BLaER1 (cell line): Measurements from ENCODE around the gene COL1A2.
A peak's percentile ranks its signal among the peaks of the same experiment; 100 is the strongest.

Source experiments
- H3K27ac ChIP-seq: shearing (Covaris generic); formaldehyde crosslinking; 2 replicates; pipeline ENCODE4 v1.8.1; 2022
- H3K27me3 ChIP-seq: shearing (Covaris generic); formaldehyde crosslinking; 2 replicates; pipeline ENCODE4 v1.8.1; 2022
- H3K36me3 ChIP-seq: shearing (Covaris generic); formaldehyde crosslinking; 2 replicates; pipeline ENCODE4 v1.8.1; 2022
- H3K4me1 ChIP-seq: shearing (Covaris generic); formaldehyde crosslinking; 2 replicates; pipeline ENCODE4 v1.8.1; 2022
- H3K4me2 ChIP-seq: shearing (Covaris generic); formaldehyde crosslinking; 2 replicates; pipeline ENCODE4 v1.8.1; 2022
- H3K4me3 ChIP-seq: shearing (Covaris generic); formaldehyde crosslinking; 2 replicates; pipeline ENCODE4 v1.8.1; 2022
- H3K9ac ChIP-seq: shearing (Covaris generic); formaldehyde crosslinking; 2 replicates; pipeline ENCODE4 v1.8.1; 2022
- H3K9me3 ChIP-seq: shearing (Covaris generic); formaldehyde crosslinking; 2 replicates; pipeline ENCODE4 v1.8.1; 2022
- H4K20me1 ChIP-seq: shearing (Covaris generic); formaldehyde crosslinking; 2 replicates; pipeline ENCODE4 v1.8.1; 2022
- Cebpa-rat ChIP-seq: shearing (Covaris generic); IDR thresholded peaks from 2 replicates; pipeline ENCODE4 v1.8.1; 2022

The COL1A2 gene

DNA sequence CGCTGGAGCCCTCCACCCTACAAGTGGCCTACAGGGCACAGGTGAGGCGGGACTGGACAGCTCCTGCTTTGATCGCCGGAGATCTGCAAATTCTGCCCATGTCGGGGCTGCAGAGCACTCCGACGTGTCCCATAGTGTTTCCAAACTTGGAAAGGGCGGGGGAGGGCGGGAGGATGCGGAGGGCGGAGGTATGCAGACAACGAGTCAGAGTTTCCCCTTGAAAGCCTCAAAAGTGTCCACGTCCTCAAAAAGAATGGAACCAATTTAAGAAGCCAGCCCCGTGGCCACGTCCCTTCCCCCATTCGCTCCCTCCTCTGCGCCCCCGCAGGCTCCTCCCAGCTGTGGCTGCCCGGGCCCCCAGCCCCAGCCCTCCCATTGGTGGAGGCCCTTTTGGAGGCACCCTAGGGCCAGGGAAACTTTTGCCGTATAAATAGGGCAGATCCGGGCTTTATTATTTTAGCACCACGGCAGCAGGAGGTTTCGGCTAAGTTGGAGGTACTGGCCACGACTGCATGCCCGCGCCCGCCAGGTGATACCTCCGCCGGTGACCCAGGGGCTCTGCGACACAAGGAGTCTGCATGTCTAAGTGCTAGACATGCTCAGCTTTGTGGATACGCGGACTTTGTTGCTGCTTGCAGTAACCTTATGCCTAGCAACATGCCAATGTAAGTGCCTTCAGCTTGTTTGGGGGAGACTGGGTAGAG lies at the start of gene COL1A2:
Gene COL1A2, plus strand, starts transcription at position 459 of the 704 bp plus-strand sequence. Its CDS starts 137 bp downstream, at position 596.
- Histone ChIP-seq H3K4me2 (0 out of 2 replicates have a peak within 1 kb of the TSS, but pooled peaks have one; percentile 32), H3K36me3 (no peaks in the 10 kb centered on the region), H3K27me3 (peaks cover 17% of the 10 kb centered on the region), H3K9ac (no peak within 1 kb of the TSS), H4K20me1 (no peaks in the 10 kb centered on the region), H3K4me3 (no peak within 1 kb of the TSS), H3K4me1 (no peaks in the 10 kb centered on the region), H3K27ac (no peak within 1 kb of the TSS), H3K9me3 (no peaks in the 10 kb centered on the region)
- no peak for TF ChIP-seq Cebpa-rat

DNA sequence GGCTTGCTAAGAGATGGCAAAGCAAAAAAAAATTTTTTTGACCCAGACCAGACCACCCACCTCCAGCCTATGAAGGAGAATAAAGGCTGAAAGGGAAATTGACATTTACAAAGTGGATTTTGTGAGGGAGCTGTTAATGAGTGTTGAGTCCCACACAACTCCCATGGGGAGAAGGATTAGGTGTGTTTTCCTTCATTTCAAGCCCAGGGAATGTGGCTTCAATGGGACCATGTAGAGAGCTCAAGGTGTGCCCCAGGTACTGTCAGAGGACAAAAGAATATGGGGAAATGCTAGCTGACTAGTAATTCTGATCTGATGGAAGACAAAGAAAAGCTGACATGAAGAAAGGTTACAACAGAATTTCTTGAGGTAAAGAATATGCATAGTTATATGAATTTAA lies 48.8 kb upstream of the COL1A2 start:
- Histone ChIP-seq H3K4me1 (no peaks in the 10 kb centered on the region), H3K4me3 (no peak overlapping the region), H4K20me1 (no peaks in the 10 kb centered on the region), H3K4me2 (no peak overlapping the region), H3K27ac (no peak overlapping the region), H3K9me3 (no peaks in the 10 kb centered on the region), H3K27me3 (no peaks in the 10 kb centered on the region), H3K9ac (no peak overlapping the region), H3K36me3 (no peaks in the 10 kb centered on the region)
- TF ChIP-seq Cebpa-rat, result no peak

DNA sequence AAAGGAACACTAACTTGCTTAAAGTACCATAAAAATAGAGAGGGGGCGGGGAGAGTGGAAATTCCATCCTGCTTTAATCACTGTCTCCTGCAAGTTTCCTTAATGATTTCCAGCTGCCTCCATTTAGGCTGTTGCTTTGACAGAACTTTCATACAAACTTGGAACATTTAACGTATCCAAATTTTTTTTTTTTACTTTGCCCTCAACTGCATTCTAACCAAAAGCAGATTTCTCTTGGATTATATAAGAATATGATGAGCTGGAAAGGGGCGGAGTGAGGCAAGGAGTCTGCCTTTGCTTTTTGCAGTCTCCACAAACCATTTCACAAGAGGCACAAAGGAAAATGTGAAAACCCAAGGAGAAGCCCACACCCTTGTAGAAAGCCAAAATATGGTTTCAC lies 46.6 kb upstream of the COL1A2 start:
- Histone ChIP-seq H4K20me1 (no peaks in the 10 kb centered on the region), H3K9me3 (no peaks in the 10 kb centered on the region), H3K4me2 (no peak overlapping the region), H3K4me1 (no peaks in the 10 kb centered on the region), H3K27ac (no peak overlapping the region), H3K4me3 (no peak overlapping the region), H3K36me3 (no peaks in the 10 kb centered on the region), H3K27me3 (no peaks in the 10 kb centered on the region), H3K9ac (no peak overlapping the region)
- TF ChIP-seq Cebpa-rat, result no peak

DNA sequence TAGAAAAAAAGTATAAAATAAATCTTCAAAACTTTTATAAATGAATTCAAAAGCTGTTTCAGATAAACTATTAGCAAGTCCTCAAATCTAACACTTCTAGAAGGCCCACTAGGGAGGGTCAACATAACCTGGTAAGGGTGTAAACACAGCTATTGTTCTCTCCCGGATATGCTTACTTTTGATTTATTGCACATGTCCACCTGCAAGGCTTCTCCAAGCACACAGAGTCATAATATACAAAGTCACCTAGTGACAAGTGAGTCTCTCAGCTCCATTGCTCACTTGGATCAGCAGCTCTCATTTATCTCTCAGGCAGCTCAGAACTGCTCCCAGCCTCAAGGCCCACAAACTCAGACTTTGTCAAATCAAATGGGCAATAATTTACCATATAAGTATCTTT lies 44.0 kb upstream of the COL1A2 start:
- H3K4me2 ChIP-seq, result no peak overlapping the region
- no peaks in the 10 kb centered on the region for H3K4me1 ChIP-seq
- H3K4me3 ChIP-seq, result no peak overlapping the region
- TF ChIP-seq Cebpa-rat, result no peak
- H3K36me3 ChIP-seq, result no peaks in the 10 kb centered on the region
- no peaks in the 10 kb centered on the region for H3K27me3 ChIP-seq
- H3K9ac ChIP-seq, result no peak overlapping the region
- no peaks in the 10 kb centered on the region for H3K9me3 ChIP-seq
- no peaks in the 10 kb centered on the region for H4K20me1 ChIP-seq
- H3K27ac ChIP-seq, result no peak overlapping the region

DNA sequence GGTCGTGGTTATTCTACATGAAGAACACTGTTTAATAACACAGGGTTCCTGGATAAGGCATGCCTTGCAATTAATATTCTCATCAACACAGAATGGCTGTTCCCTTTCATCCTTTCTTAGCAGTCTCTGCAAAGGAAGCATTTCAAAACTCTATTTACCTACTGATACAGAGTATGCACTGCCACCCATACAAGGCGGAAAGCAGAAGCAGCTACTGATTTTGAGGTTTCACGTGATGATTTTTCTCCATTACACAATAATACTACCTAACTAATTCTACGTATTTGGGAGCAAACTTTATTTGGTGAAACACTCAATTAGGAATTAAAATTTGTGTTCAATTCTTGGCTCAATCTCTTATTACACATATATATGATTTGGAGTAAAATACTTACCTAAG lies 43.0 kb upstream of the COL1A2 start:
- Histone ChIP-seq H3K9ac (no peak overlapping the region), H3K4me2 (no peak overlapping the region), H3K27ac (no peak overlapping the region)

DNA sequence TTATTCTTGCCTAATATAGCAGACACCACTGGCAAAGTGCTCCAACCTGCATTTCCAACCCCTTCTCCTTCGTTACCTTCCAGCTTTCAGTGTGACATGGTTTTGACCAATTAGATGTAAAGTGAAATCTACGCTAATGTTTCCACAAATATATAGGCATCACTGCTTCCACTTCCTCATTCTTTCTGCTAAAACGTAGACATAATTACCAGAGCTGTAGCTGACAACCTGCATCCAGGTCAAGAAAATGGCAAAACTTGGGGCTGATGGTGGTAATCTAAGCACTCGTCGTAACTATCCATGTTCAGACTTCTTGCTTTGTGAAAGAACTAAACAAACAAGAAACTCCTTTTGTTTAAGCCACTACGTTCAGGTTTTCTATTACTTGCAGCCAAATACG lies 41.8 kb upstream of the COL1A2 start:
- Histone ChIP-seq H3K4me2 (no peak overlapping the region), H3K9ac (no peak overlapping the region), H3K4me3 (no peak overlapping the region), H3K27ac (no peak overlapping the region), H3K27me3 (no peaks in the 10 kb centered on the region), H3K4me1 (no peaks in the 10 kb centered on the region), H4K20me1 (no peaks in the 10 kb centered on the region), H3K9me3 (no peaks in the 10 kb centered on the region), H3K36me3 (no peaks in the 10 kb centered on the region)
- TF ChIP-seq Cebpa-rat, result no peak

More for the DNA sequence above, 43.0 kb upstream of the COL1A2 start:
- no peak for TF ChIP-seq Cebpa-rat
- Histone ChIP-seq H3K4me3 (no peak overlapping the region), H4K20me1 (no peaks in the 10 kb centered on the region), H3K36me3 (no peaks in the 10 kb centered on the region), H3K4me1 (no peaks in the 10 kb centered on the region), H3K9me3 (no peaks in the 10 kb centered on the region), H3K27me3 (no peaks in the 10 kb centered on the region)

DNA sequence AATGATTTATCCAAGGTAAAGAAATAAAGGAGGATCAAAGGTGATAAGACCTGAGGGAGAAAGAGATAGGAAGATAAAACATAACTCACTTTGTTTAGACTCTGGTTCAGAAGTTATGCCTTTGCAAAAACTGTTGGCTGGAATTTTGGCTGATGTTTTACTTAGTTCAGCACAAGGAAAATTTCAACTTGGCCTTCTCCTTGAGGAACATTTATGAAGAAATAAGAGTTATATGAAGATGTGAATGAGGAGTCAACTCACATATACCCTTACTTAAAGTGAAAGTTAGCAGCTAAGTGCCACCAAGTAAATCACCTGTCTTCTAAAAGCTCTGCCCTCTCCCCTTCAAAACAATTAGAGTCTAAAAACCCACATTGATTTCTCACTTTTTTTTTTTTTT lies 39.7 kb upstream of the COL1A2 start:
- Histone ChIP-seq H3K27ac (no peak overlapping the region), H3K27me3 (no peaks in the 10 kb centered on the region), H3K4me2 (no peak overlapping the region), H4K20me1 (no peaks in the 10 kb centered on the region), H3K4me3 (no peak overlapping the region), H3K9ac (no peak overlapping the region), H3K9me3 (no peaks in the 10 kb centered on the region), H3K36me3 (no peaks in the 10 kb centered on the region), H3K4me1 (no peaks in the 10 kb centered on the region)
- no peak for TF ChIP-seq Cebpa-rat

DNA sequence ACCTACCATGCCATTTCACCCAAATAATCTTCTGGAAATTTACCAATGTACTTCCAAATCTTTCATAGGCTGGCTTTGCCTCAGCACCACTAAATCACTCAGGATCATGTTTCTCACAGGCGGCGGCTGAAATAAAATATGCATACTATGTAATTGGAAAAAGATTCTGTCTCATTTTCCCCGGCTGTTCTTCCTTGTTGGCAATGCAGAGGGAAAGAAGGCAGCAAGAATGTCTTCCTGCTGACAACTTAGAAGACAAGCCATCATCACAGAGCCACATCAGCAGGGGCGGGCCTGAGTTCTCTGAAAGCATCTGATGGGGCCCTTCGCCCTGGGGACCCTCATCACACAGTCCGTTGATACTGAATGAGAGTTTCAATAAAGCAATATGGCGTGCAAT lies 39.2 kb upstream of the COL1A2 start:
- no peaks in the 10 kb centered on the region for H3K9me3 ChIP-seq
- no peak overlapping the region for H3K4me3 ChIP-seq
- H4K20me1 ChIP-seq, result no peaks in the 10 kb centered on the region
- H3K27ac ChIP-seq, result no peak overlapping the region
- no peaks in the 10 kb centered on the region for H3K4me1 ChIP-seq
- H3K27me3 ChIP-seq, result no peaks in the 10 kb centered on the region
- TF ChIP-seq Cebpa-rat, result no peak
- H3K4me2 ChIP-seq, result no peak overlapping the region
- H3K9ac ChIP-seq, result no peak overlapping the region
- no peaks in the 10 kb centered on the region for H3K36me3 ChIP-seq

DNA sequence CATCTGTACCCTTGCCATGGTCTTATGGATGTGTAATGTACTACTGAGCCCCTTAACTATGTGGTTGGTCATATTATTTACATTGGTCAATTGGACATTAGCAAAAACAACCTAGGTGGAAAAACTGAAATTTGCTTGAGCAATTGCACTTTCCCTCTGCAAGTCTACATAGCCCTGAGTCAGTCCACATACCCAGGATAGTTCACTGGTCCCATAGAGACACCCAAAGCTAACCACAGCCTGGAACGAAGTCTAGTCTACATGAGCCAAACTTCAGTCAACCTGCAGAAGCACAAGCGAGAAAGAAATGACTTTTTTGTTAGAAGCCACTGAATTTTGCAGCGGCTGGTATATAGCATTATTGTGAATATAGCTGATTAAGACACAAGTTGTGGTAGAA lies 37.6 kb upstream of the COL1A2 start:
- Histone ChIP-seq H3K9ac (no peak overlapping the region), H3K27me3 (no peaks in the 10 kb centered on the region), H3K9me3 (no peaks in the 10 kb centered on the region), H3K4me3 (no peak overlapping the region), H3K4me1 (no peaks in the 10 kb centered on the region), H3K27ac (no peak overlapping the region), H3K36me3 (no peaks in the 10 kb centered on the region), H3K4me2 (no peak overlapping the region), H4K20me1 (no peaks in the 10 kb centered on the region)
- no peak for TF ChIP-seq Cebpa-rat

DNA sequence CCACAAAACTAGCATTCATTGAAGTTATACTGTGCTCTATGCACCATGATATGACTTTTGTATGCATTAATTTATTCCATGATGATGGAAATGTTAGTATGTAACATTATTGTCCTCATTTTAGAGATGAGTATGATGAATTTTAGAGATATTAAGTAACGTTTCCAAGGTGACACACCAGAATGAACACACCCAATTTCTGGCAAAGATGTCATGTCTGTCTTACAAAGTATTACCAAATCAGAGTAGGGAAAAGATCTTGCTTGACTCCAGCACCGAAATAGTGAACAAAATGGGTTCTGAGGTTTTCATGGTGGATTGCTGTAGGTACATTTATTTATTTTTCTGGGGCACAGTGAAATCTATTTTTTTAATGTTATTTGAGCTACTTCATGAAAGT lies 33.8 kb upstream of the COL1A2 start:
- Histone ChIP-seq H3K4me2 (no peak overlapping the region), H3K27ac (no peak overlapping the region), H3K9ac (no peak overlapping the region), H3K4me1 (no peaks in the 10 kb centered on the region), H3K4me3 (no peak overlapping the region), H3K9me3 (no peaks in the 10 kb centered on the region), H3K36me3 (no peaks in the 10 kb centered on the region), H3K27me3 (no peaks in the 10 kb centered on the region), H4K20me1 (no peaks in the 10 kb centered on the region)
- no peak for TF ChIP-seq Cebpa-rat

DNA sequence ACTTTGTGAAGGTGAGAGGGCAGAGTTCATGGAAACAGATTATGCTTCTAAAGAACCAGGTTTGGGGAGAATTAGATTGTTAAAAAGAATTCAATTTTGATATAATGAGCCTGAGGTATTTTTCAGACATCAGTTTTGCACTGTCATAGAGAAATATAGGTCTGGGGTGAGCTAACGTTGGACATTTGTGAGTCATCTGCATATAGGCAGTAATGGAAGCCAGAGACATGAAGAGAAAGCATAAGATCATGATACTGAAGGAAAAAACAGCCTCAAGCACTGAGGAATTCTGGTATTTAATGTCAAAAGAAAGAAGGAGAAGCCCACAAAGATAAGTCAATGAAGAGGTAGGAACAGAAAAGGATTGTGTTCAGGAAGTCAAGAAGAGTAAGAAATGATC lies 32.4 kb upstream of the COL1A2 start:
- peaks cover 5% of the 10 kb centered on the region; the same call in 1 of the 2 replicates for H3K4me1 ChIP-seq
- H3K36me3 ChIP-seq, result no peaks in the 10 kb centered on the region
- no peaks in the 10 kb centered on the region for H4K20me1 ChIP-seq
- no peaks in the 10 kb centered on the region for H3K9me3 ChIP-seq
- no peak overlapping the region for H3K4me3 ChIP-seq
- H3K27me3 ChIP-seq, result no peaks in the 10 kb centered on the region
- no peak overlapping the region for H3K4me2 ChIP-seq
- no peak overlapping the region for H3K9ac ChIP-seq
- no peak overlapping the region for H3K27ac ChIP-seq
- no peak for TF ChIP-seq Cebpa-rat
